Measurements from ENCODE around the gene MXD1.
"Not testable (repeated sequence)": the region's sequence is repeated elsewhere in the genome, so short reads cannot be mapped to it uniquely, and the experiment has no call there.

GRCh38 chr2:69894737-69895136, 20.2 kb upstream of the MXD1 start:
- TF ChIP-seq EP300, CTCF (IDR thresholded peaks at IDR 0.05): not testable (repeated sequence)

Data from upper lobe of left lung (tissue), 4 donors.